GM21786 (cell line): ENCODE data around the gene CERCAM.

Source experiments
- ATAC-seq: cut with Tn5 transposase; IDR thresholded peaks from one replicate; pipeline ENCODE4 v1.9.1; 2021; ENCODE audit not compliant: unreplicated experiment

CERCAM gene

DNA sequence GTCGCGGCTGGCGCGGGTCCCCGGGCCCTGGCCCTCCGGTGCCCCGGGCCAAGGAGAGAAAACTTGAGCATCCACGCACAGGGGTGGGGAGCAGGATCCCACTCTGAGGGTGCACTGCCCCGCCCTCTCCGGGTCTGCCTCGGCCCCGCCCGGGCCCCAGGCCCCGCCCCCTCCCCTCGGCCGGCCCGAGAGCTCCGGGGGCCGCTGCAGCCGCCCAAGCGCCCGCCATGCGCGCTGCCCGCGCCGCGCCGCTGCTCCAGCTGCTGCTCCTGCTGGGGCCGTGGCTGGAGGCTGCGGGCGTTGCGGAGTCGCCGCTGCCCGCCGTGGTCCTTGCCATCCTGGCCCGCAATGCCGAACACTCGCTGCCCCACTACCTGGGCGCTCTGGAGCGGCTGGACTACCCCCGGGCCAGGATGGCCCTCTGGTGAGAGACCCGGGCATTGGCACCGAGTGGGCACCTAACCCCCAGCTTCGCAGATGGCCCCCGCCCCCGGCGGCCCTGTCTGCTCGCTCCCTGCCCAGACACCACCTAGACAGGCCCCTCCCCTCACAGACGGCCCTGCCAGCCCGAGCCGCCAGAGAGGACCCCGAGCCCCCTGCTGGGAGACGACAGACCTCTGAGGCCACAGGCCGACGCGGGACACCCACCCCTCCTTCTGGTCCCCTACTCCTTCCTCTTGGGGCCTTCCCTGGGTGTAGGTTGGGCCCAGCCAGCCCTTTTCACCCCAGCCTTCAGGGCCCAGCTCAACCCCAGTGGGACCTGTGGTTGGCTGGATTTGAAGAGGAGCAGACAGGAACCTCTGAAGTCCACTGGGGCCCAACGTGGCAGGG lies at the start of gene CERCAM:
TSS of gene CERCAM (plus strand) at position 207 of the 831 bp plus-strand sequence. CDS start at position 228, 21 bp downstream.
- ATAC-seq = peak; percentile 75

- no peak for ATAC-seq
These were observed 49.0 kb upstream of the CERCAM start for GRCh38 chr9:128371630-128372117.

GRCh38 chr9:128372188-128372641 lies 48.4 kb upstream of the CERCAM start:
- no peak for ATAC-seq

GRCh38 chr9:128372784-128373183 lies 47.9 kb upstream of the CERCAM start:
- no peak for ATAC-seq

- no peak for ATAC-seq
These were observed 46.4 kb upstream of the CERCAM start for GRCh38 chr9:128374221-128374675.

DNA sequence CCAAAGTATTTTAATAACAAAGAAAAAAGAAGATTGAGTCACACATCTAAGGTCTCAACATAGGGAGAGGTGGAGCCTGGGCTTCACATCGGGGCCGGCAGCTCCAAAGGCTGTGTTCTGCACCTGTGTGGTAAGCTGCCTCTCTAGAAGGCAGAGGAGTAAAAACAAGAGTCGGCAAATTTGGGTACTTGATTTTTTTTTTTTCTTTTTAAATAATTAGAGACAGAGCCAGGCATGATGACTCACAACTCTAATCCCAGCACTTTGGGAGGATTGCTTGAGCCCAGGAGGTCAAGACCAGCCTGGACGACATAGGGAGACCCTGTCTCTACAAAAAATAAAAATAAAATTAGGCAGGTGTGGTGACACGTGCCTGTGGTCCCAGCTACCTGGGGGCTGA lies 44.8 kb upstream of the CERCAM start:
- no peak for ATAC-seq

GRCh38 chr9:128382261-128382660 lies 38.4 kb upstream of the CERCAM start:
- ATAC-seq = no peak

GRCh38 chr9:128383007-128383753 lies 37.5 kb upstream of the CERCAM start:
- no peak for ATAC-seq

GRCh38 chr9:128383791-128384190 lies 36.9 kb upstream of the CERCAM start:
- no peak for ATAC-seq

DNA sequence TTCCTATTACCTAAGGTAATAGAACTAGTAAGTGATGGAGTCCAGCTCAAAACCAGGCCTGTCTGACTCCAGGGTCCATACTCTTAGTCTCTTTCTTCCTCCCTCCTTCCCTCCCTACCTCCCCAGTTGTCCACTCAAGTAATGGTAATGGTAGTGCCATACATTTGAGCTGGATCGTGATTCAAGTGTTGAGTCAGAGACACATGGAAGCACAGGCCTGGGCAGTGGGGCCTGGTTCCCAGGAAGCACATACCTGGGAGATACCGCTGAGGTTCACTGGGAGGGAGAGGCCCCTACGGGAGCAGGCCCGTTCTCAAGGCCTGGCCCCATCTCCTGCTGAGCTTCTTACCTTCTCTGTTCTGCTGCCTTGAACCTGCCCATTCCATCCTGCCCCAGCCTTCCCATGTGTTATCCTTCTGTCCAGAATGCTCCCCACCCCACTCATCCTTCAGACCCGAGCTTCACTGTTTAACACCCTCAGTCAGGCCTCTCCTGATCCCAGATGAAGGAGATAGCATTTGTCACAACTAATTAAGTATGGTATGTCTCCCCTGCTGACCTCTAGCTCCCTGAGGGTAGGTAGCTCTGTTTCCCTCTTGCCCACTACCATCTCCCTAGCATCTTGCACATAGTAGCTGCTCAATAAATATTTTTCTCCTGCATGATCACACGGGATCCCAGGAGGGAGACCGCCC lies 35.7 kb upstream of the CERCAM start:
- ATAC-seq = no peak

GRCh38 chr9:128385496-128386460 lies 34.9 kb upstream of the CERCAM start:
- ATAC-seq = no peak

DNA sequence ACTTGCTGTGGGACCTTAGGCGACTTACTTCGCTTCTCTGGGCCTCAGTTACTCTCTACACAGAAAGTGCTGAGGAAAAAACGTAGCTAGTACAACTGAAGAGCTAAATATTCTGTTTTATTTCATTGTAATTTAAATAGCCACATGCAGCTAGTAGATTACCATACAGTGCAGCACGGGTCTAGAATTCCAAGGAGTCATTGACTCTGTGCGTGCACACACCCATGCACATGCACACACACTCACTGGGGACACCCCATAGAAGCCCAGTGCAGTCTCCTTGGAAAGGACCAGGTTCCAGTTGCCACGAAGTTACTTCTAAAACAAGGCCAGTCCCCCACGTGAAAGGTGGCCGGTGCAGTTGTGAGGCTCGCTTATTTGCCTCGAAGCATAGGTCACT lies 32.5 kb upstream of the CERCAM start:
- ATAC-seq = no peak

DNA sequence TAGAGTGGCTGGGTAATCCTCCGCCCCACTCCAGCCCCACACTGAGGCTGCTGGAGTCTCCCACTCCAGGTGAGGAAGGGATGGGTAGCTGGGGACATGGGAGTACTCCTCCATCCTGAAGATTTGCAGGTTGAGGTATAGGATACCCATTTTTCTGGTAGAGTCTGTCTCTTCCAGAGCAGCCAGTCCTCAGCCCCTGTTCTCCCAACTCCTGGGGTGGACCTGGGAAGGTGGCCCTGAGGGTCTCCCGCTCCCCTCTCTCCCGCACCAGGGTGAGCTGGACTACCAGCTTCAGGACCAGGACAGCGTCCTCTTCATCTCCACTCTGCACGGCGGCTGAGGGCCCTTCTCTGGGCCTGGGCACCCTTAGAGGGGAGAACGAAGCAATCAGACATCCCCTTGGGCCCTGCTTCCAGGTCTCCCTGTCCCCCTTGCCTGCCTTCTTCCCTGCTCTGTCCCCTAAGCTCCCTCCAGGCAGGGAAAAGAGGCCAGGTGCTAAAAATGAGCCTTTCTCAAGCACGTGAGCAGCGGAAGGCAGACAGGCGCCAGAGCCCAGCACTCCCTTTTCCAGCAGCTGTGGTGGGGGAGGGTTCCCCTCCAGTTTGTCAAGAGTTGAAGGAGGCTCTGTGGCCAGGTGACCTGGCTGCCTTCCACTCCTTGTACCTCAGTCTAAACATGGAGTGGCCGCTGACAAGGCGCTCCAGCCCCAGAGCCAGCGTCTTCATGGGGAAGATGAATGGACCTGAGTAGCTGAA lies 31.1 kb upstream of the CERCAM start:
- no peak for ATAC-seq

DNA sequence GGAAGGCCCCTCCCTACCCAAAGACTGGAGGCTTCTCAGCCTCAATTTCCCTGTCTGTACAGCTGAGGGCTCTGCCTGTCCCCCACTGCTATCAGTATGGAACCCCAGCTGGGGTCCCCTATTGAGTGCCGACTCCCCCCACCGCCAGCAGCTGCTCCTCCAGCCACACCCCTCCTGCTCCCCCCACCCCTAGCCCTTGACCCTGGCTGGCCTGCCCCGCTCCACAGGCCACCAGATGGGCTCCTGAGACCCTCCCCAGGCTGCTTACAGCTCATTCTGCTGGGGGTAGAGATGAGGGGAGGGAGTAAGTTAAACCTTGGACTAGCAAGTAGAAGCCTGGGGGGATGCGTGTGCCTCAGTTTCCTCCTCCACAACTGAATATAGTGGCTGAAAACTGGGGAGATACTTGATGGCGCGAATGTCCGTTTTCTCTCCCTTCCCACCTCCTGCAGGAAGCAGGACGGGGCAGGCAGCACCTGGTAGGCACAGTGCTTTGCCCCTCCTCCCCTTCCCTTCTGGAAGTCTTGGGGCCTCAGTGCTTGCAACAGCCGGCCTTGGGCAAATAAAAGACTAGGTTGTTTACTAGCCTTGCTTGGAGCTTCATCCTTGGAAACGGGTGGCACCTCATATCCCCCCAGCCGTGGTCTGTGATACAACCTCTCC lies 30.4 kb upstream of the CERCAM start:
- ATAC-seq = no peak

DNA sequence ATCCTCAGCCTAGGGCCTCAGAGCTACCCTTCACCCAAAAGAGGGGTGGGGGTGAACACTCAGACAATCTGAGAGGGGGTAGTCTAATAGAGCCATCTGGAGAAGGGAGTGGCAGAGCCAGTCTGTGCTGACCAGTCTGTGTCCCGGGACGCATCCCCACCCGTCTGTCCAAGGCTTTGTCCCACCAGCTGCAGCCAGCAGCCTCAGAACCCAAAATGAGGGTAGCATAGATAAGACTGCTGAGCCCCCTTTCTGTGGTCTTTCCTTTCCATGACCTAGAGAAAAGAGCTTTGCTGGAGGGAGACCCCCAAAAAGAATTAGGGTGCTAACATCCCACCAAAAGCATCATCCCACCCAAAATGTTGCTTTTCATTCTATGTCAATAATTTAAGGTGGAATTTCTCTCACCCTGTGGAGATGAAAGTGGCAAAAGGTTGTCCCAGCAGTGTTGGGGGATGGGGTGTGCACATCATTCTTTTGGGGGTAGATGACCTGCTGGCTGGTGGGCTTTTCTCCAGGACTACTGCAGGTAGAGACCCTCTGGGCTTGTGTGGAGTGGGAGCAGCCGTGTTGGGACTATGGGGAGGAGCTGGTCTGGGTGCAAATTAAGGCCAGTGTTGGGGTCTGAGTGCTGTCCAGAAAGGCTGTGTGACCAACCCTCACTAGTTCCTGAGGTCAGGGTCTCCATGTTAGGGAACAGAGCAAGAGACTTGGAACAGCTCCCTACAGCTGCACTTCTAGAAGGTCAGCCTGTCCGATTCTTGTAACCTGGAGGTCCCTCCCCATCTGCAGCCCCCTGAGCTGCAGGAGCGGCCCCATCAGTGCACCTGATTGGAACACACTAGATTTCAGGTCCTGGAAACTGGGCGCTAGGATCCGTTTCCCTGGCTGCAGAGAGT lies 29.6 kb upstream of the CERCAM start:
- ATAC-seq = no peak

DNA sequence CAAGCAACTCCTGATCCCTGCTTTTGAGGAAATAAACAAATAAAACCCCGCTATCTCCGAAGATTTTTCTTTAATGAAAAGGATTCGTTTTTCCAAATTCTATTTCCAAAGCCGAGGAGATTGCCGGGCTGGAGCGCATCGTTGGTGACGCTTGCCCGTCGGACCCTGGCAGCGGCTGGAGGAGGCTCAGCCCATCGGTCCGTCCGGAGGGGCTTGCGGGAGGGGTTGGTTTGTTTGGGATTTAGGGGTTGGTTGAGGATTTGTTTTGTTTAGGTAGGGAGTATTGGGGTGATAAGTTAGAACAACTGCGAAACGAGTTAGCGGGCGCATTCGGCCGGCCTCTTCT lies 28.7 kb upstream of the CERCAM start:
- no peak for ATAC-seq

- ATAC-seq = no peak
These were observed 28.1 kb upstream of the CERCAM start for GRCh38 chr9:128392302-128393144.
